ENCODE data around the gene TLE4. TPM values are rescaled to one million over a fixed set of nuclear protein-coding genes. Genes with fewer than 3 reads are reported as not detected.

The TLE4 gene
- total RNA-seq, 2 donors from 2014 or later: 17.9 to 54.7 TPM

- no peak for ATAC-seq
- DNase-seq: no peak
- WGBS, 2 donors: 76 to 87% methylated on average over 8 of the region's 8 CpGs
- Histone ChIP-seq H3K27me3 (no peaks in the 10 kb centered on the region), H3K4me3 (no peak overlapping the region), H3K4me1 (peaks cover 35% of the 10 kb centered on the region), H3K9me3 (no peaks in the 10 kb centered on the region), H3K36me3 (replicated peaks in 1 of 2; ENCODE audit: insufficient read depth in 1 of 2, low read depth in 2 of 2) (no peaks in the 10 kb centered on the region), H3K27ac (no peak overlapping the region)
- intact Hi-C loops (cut with DNase I): no loop called here
- no peak for TF ChIP-seq CTCF (IDR thresholded peaks at IDR 0.05)
Measured at GRCh38 chr9:79577969-79578723, 6.4 kb downstream of the TLE4 start.

- intact Hi-C loops (cut with DNase I): no loop called here
- no peaks in the 10 kb centered on the region for H3K27me3 ChIP-seq
- TF ChIP-seq POLR2A (IDR thresholded peaks at IDR 0.05): no peak
- TF ChIP-seq CTCF (IDR thresholded peaks at IDR 0.05): no peak
- no peak overlapping the region for H3K27ac ChIP-seq
- ATAC-seq (no peak), DNase-seq (no peak)
- no peaks in the 10 kb centered on the region for H3K36me3 ChIP-seq (replicated peaks in 1 of 2; ENCODE audit: insufficient read depth in 1 of 2, low read depth in 2 of 2)
- WGBS, 2 donors: 79 to 89% methylated on average over 1 of the region's 1 CpG
- no peak overlapping the region for H3K4me3 ChIP-seq
- H3K9me3 ChIP-seq: no peaks in the 10 kb centered on the region
- H3K4me1 ChIP-seq: peaks cover 35% of the 10 kb centered on the region
Measured at GRCh38 chr9:79578891-79579290, 7.1 kb downstream of the TLE4 start.

- 45 to 51% methylated on average over 2 of the region's 2 CpGs for WGBS, 2 donors
- Histone ChIP-seq H3K4me3 (no peak overlapping the region), H3K4me1 (peaks cover 36% of the 10 kb centered on the region), H3K27ac (no peak overlapping the region), H3K27me3 (no peaks in the 10 kb centered on the region), H3K36me3 (replicated peaks in 1 of 2; ENCODE audit: insufficient read depth in 1 of 2, low read depth in 2 of 2) (no peaks in the 10 kb centered on the region), H3K9me3 (no peaks in the 10 kb centered on the region)
- DNase-seq: no peak
- no peak for ATAC-seq
- TF ChIP-seq POLR2A (IDR thresholded peaks at IDR 0.05) (no peak), CTCF (IDR thresholded peaks at IDR 0.05) (no peak)
- intact Hi-C loops (cut with DNase I): no loop called here
Measured at GRCh38 chr9:79579624-79580023, 7.9 kb downstream of the TLE4 start.

GRCh38 chr9:79580055-79580454, 8.3 kb downstream of the TLE4 start:
- DNase-seq (no peak), ATAC-seq (no peak)
- no peak overlapping the region for H3K4me3 ChIP-seq
- no peaks in the 10 kb centered on the region for H3K27me3 ChIP-seq
- no peak overlapping the region for H3K27ac ChIP-seq
- no peaks in the 10 kb centered on the region for H3K36me3 ChIP-seq (replicated peaks in 1 of 2; ENCODE audit: insufficient read depth in 1 of 2, low read depth in 2 of 2)
- intact Hi-C loops (cut with DNase I): no loop called here
- WGBS, 2 donors: 23 to 41% methylated on average over 7 of the region's 7 CpGs
- no peaks in the 10 kb centered on the region for H3K9me3 ChIP-seq
- TF ChIP-seq CTCF (IDR thresholded peaks at IDR 0.05) (no peak), POLR2A (IDR thresholded peaks at IDR 0.05) (no peak)
- H3K4me1 ChIP-seq: peaks cover 40% of the 10 kb centered on the region

- intact Hi-C loops (cut with DNase I): no loop called here
- TF ChIP-seq CTCF (IDR thresholded peaks at IDR 0.05): no peak
- no peak for TF ChIP-seq POLR2A (IDR thresholded peaks at IDR 0.05)
- WGBS, 2 donors: 22 to 30% methylated on average over 3 of the region's 3 CpGs
- H3K4me1 ChIP-seq: peaks cover 44% of the 10 kb centered on the region
- H3K27me3 ChIP-seq: no peaks in the 10 kb centered on the region
- DNase-seq (no peak), ATAC-seq (peak; percentile 48)
- H3K36me3 ChIP-seq (replicated peaks in 1 of 2; ENCODE audit: insufficient read depth in 1 of 2, low read depth in 2 of 2): no peaks in the 10 kb centered on the region
- no peaks in the 10 kb centered on the region for H3K9me3 ChIP-seq
- no peak overlapping the region for H3K4me3 ChIP-seq
- no peak overlapping the region for H3K27ac ChIP-seq
Measured at GRCh38 chr9:79581388-79581787, 9.6 kb downstream of the TLE4 start.
